SK-MEL-5 (cell line): ENCODE measurements around the gene TM9SF2. TPM values are rescaled to one million over a fixed set of nuclear protein-coding genes. Genes with fewer than 3 reads are reported as not detected.
"Not testable (repeated sequence)": the region's sequence is repeated elsewhere in the genome, so short reads cannot be mapped to it uniquely, and the experiment has no call there.

ENCODE experiments used
- DNase-seq: peaks from one replicate; pipeline ENCODE4 v3.0.0-alpha.2; 2016; ENCODE audit warnings: low read depth, low spot score
- in situ Hi-C: cut with HindIII; loops from 2 replicates; pipeline ENCODE4 v1.10.0; 2016; ENCODE audit warnings: low sequenced_read_pairs, high pct_unique_total_duplicates, low pct_unique_long_range_greater_than_20kb
- polyA plus RNA-seq, 2 experiments: library from polyadenylated mRNA; depleted of rRNA; stranded (reverse); fragments of >200 nt; gene quantifications; 2 replicates each; pipeline ENCODE4 v1.2.3, GENCODE V29; 2015
- total RNA-seq: library from RNA; depleted of rRNA; stranded (reverse); fragments of >200 nt; shearing (Covaris generic); gene quantifications from 2 replicates; pipeline ENCODE4 v1.2.3, GENCODE V29; 2014; rRNA removed

The TM9SF2 gene, protein sequence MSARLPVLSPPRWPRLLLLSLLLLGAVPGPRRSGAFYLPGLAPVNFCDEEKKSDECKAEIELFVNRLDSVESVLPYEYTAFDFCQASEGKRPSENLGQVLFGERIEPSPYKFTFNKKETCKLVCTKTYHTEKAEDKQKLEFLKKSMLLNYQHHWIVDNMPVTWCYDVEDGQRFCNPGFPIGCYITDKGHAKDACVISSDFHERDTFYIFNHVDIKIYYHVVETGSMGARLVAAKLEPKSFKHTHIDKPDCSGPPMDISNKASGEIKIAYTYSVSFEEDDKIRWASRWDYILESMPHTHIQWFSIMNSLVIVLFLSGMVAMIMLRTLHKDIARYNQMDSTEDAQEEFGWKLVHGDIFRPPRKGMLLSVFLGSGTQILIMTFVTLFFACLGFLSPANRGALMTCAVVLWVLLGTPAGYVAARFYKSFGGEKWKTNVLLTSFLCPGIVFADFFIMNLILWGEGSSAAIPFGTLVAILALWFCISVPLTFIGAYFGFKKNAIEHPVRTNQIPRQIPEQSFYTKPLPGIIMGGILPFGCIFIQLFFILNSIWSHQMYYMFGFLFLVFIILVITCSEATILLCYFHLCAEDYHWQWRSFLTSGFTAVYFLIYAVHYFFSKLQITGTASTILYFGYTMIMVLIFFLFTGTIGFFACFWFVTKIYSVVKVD
- total RNA-seq, result 247 and 272 TPM in 2 replicates
- 111 and 137 TPM in 2 replicates for polyA plus RNA-seq (2015; cell fraction: cytosol; rRNA removed)
- 42.7 and 44.8 TPM in 2 replicates for polyA plus RNA-seq (2015; cell fraction: nucleus; rRNA removed)

DNA sequence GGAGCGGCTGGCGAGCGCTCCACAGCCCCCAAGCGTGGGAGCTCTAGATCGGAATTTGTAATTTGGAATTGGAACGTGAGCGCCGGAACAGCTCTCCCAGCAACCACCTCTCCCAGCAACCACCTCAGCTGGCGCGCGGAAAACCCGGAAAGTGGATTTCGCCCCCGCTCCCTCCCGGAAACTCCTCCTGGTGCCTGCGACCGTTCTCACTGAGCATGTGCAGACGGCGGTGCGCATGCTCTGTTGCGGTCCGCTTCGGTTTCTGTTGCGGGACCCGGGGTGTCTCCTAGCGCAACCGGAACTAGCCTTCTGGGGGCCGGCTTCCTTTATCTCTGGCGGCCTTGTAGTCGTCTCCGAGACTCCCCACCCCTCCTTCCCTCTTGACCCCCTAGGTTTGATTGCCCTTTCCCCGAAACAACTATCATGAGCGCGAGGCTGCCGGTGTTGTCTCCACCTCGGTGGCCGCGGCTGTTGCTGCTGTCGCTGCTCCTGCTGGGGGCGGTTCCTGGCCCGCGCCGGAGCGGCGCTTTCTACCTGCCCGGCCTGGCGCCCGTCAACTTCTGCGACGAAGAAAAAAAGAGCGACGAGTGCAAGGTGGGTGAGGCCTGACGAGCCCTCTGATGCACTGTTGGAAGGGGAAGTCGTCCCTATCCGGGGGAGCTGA lies at the start of gene TM9SF2:
Gene TM9SF2, plus strand, starts transcription at position 289 of the 664 bp plus-strand sequence. Its CDS starts 135 bp downstream, at position 424.
- peak; percentile 96 for DNase-seq
- in situ Hi-C loops, result no loop called here

DNA sequence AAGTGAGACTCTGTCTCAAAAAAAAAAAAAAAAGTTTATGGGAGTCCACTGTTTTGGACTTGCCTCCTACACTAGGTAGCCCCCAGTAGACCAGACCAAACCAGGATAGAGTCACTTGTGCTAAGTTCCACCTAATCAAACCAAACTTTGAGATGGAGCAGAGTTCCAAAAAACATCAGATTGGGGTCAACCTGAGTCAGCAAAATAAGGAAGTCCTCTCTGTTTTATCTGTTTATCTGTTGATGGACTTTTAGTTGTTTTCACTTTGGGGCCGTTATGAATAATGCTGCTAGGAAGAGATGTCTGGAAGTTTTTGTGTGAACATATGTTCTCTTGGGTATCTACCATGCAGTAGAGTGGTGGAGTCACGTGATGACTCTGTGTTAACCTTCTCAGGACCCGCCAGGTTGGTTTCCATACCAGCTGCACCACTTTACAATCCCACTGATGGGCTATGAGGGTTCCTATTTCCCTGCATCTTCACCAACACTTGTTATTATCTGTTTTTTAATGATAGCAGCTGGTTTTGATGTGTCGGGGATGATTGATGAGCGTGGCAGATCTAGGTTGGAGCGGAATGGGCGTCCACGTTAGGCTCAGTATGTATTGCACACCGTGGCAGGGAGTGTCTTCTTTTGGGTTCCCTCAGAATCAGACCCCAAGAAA lies 46.6 kb upstream of the TM9SF2 start:
- in situ Hi-C loops, result no loop called here
- no peak for DNase-seq

DNA sequence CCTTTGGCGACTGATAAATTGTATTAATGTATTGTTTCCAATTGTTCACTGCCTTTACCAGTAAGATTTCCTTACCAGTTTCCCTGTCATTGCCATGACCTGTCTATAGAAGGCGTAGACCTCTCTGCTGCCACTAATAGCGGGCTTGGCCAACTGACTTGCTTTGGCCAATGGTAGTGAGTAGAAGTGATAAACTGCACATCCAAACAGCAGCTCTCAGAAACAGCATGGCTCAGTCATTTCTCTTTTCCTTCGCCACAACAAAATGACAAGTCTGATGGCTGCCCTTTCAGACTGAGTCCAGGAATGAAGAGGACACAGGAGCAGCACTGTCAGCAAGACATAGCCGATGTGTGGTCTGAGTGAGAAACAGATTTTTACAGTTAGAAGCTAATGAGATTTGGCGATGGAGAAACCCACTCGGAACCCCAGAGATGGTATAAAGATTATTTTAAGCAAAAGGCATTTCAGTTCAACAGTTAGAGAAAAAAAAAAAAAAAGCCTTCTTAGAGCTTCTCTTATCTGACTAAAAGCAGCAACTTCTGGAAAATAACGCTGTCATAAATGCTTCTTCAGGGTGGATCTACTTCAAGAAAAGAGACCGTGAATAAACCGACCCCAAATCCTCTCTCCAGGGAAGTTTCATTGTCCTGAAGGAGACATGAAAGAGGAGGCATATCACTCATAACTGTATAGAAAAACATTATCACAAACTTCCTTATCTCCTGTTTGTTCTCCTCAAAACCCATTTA lies 42.0 kb upstream of the TM9SF2 start:
- DNase-seq, result peak; percentile 36
- in situ Hi-C loops, result no loop called here

DNA sequence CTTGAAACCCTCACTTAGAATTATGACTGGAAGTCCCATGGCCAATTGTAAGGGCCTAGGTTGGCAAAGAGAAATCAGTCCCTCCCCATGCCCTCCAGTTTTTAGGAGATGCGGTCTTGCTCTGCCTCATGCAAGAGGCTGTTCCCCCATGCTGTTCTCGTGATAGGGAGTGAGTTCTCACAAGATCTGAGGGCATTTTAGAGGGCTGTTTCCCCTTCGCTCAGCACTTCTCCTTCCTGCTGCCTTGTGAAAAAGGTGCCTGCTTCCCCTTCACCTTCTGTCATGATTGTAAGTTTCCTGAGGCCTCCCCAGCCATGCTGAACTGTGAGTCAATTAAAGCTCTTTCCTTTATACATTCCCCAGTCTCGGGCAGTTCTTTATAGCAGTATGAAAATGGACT lies 40.5 kb upstream of the TM9SF2 start:
- in situ Hi-C loops, DNase-seq: not testable (repeated sequence)

DNA sequence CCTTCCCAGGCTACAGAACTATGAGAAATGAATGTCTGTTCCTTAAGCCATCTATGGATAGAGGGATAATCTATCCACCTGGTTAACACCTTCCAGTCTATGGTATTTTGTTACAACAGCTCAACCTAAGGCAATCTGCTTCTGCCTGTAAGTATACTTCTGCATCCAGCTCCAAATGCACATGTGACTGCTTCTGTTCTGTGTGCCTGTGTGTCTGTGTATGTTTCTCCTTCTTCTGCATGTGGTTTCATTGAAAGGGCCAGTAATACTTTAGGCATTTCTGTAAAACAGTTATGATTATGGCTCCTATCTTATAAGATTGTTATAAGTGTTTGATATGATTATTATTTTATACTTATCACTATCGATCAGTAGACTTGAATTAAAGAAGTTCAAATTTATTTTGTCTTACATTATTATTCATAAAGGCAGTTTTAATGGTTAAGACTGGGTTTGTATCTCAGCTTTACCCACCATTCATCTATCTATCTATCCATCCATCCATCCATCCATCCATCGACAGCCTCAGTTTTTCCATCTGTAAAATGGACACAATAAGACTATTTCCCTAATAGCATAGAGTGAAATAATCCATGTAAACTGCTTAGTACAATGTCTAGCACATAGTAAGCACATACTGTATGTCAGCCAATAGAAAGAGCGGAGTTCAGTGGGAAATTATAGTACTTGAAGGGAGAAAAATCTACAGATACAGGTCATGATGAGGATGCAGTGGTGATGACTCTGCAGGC lies 37.5 kb upstream of the TM9SF2 start:
- no peak for DNase-seq
- in situ Hi-C loops, result no loop called here

DNA sequence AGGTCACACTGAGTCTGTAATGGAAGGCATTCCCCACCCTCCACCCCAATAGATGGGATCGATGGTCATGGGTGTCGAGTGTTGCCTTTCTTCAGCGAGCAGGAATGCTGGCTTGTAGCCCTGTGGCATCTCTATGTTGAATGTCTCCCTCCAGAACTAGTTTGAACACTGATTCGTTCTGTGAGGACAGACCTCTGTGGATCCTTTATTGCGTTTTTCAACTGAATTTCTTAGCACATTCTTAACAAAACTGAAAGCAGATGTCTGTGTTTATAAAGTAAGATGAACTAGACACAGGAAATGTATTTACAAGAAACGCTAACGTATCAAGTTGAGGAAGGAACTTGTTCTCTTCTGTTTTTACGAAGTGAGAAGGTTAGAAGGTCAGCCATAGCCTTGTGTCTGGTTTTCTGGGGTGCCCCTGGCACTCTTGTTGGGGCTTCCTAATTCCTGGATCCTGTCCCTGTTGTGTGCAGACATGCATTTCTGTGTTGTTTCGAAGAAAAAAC lies 36.8 kb upstream of the TM9SF2 start:
- in situ Hi-C loops, result no loop called here
- no peak for DNase-seq

DNA sequence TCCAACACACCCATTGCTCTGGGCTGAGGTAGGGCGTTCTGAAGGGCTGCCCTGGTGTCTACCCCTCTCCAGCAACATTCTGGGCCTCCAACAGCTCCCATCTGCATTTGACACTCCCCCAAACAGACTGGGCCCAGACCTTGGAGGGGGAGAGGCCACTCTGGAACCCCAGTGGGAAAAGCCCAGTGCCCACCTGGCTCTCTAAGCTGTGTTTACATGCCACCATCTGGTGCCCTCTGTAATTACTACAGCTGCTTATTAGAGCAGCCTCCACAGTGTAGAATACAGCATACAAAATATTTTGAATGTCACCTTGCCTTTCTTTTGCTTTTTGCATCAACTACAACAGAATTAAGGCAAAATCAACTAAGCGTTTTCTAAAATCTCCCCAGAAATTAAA lies 35.8 kb upstream of the TM9SF2 start:
- no peak for DNase-seq
- in situ Hi-C loops, result no loop called here

DNA sequence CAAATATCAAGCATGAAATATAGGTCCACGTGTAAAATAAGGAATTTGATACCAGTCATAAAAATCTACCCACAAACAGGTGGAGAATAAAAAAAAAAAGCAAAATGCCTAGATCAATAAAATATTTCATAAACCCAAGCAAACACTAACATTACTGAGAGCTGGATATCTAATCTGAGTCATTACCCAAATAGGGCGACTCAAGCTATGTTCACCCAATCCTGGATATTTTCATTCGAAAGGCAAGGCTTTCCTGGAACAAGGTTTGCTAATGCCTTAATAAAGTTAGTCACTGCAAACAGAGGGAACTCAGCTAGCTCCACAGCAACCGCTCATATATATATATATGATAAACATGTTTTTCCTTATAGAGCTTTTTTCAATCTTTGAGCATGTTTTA lies 33.5 kb upstream of the TM9SF2 start:
- in situ Hi-C loops, result no loop called here
- DNase-seq, result no peak

DNA sequence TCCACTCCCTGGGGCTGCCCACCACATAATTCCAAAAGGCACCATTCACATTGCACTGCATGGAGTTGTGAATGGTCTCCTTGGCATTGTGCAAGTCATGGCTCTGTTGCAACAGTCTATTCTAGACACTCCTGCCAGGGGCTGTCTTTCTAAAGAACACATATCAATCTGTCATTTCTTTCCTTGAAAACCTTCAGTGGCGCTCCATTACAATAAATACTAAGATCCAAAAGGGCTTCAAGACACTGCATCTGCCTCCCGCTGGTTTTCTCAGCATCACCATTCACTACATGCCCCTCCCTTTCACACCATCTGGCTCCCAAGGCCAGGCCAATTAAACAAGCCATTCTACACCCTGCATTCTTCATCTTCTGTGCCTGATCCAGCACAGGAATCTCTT lies 32.2 kb upstream of the TM9SF2 start:
- in situ Hi-C loops, result no loop called here
- no peak for DNase-seq

DNA sequence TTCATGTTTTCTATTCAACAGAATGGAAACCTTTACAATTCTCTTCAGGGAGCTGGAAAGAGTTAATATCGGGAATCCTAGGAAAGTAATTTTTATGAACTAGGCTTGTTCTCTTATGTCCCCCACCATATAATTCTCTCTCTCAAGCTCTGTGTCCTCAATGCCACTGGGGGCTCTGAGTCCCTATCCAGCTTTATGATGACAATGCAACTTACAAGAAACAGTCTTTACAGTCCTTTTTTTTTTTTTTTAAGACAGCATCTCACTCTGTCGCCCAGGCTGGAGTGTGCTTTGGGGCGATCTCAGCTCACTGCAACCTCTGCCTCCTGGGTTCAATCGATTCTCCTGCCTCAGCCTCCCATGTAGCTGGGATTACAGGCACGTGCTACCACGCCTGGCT lies 31.2 kb upstream of the TM9SF2 start:
- in situ Hi-C loops, result no loop called here
- no peak for DNase-seq

DNA sequence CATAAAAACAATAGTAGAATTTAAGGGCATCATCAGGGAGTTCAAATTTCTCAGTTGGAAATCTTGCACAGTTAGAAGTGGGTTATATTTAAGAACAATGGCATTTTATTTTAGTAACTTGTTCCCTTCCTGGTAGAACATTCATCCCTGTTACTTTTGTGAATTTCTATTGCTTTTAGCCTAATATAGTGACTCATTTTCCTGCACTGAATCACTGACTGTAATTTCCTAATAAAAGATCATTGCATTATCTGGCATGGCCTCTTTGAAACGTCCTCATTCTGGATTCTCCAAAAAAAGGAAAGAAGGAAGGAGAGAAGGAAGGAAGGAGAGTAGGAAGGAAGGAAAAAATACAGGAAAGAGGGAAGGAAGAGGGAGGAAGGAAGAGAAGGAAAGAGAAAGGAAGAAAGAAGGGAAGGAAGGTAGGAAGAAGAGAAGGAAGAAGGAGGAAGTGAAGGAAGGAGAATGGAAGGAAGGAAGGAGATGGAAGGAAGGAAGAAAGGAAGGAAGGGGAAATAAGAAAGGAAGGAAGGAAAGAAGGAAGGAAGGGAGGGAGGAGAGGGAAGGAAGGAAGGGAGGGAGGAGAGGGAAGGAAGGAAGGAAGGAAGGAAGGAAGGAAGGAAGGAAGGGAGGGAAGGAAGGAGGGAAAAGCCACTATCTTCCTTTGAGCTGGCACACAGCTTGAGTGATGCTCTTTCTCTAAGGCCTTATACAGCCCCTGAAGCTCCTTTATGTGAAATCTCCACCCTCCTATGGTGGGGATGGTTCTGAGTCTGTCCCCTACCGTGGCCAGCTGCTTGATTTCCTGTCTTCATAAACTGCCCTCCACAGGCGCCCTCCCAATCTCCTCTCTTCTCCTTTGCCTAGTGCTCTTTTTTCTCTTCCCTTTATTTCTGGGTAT lies 29.8 kb upstream of the TM9SF2 start:
- in situ Hi-C loops, result no loop called here
- no peak for DNase-seq

DNA sequence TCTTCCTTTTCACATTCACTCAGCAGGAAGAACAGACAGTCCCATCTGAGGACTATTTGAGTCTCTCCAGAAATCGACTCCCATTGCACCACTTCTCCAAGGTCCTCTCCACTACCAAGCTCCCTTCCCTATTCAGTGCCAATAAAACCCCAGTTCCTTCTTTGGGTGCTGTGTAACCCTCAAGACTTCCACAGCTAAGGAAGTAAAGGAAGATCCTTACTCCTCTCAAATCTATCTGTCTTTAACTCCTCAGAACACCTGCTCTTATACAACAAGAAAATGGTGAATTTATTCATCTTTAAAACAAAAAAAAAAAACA lies 29.2 kb upstream of the TM9SF2 start:
- in situ Hi-C loops, result no loop called here
- DNase-seq, result no peak

DNA sequence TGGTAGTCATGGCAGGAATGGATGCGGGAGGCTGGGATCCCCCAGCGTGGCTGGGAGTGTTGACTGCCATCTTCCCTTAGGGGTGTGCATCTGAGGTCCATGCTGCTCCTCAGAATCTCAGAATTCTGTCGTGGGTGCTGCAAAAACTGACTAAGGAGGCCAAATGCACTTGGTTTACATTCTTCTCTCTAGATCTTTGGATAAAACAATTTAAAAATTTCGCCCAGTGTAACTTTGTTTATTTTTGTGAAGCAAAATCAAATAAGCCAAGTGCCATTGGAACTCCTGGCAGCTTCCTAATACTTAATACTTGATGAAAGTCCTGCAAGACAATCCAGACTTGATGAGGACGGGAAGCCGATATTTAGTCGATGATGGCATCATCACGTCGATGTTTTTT lies 27.8 kb upstream of the TM9SF2 start:
- no peak for DNase-seq

DNA sequence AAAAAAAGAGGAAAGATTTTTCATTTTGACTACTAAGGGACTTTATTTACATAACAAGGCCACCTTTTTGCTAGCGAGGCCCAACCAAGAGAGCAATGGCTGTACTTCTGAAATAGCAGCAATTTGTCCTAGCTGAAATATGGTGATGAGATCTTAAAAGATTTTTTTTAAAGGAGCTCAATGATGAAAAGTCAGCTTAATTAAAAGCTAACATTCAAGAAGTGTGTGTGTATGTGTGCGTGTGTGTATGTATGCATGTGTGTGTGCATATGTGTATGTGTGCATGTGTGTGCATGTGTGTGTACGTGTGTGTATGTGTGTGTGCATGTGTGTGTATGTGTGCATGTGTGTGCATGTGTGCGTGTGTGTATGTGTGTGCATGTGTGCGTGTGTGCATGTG lies 24.6 kb upstream of the TM9SF2 start:
- in situ Hi-C loops, result no loop called here
- no peak for DNase-seq

More for the DNA sequence above, 27.8 kb upstream of the TM9SF2 start:
- in situ Hi-C loops, result no loop called here

DNA sequence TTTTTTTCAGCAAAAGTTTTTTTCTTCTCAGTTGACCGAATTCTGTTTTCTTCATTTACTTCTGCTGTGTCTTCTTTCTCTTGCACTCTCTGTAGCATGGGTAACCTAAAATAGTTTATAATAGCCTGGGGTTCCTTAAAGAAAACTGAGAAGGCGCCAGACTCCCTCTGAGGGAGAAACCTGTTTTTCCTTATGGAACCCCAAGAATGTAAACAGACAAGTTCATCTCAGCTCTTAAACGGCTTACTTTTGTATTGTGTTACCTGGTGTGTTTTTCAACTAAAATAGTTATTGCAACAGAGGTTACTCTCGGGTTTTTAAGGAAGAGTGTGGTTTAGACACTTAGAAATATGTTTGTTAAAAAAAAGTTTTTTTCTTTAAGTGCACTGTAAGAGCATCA lies 23.8 kb upstream of the TM9SF2 start:
- in situ Hi-C loops, result no loop called here
- no peak for DNase-seq

DNA sequence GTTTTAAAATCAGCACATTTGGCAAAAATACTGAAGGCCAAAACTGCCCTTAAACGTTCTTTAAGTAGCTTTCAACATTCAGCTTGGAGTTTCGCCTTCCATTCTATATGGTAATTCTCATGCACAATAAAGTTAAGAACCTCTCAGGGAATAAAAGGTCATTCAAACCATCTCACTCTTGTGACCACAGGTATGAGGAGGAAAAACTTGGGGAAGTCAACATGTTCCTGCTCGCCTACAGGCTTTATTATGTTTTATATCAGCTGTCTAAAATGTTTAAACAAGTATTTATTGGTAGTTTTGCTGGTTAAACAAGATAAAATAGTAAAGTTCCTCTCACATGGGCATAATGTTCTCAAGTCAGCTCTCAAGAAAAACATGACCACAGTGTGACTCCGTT lies 19.9 kb upstream of the TM9SF2 start:
- in situ Hi-C loops, result no loop called here
- DNase-seq, result no peak
